VCaP (cell line): ENCODE measurements around the gene PALM.

ENCODE experiments used
- H3K27ac ChIP-seq: fragments of 450-650 bp; 2 replicates; pipeline ENCODE4 v1.5.1; 2017
- CTCF ChIP-seq: fragments of 450-650 bp; conservative IDR thresholded peaks from 2 replicates; pipeline ENCODE4 v1.5.1; 2017; ENCODE audit warnings: mild to moderate bottlenecking, moderate library complexity

PALM gene

GRCh38 chr19:789701-790060 is 80.9 kb downstream of the PALM start:
- no peak overlapping the region for H3K27ac ChIP-seq
- TF ChIP-seq CTCF: no peak

- H3K27ac ChIP-seq: no peak overlapping the region
- TF ChIP-seq CTCF: no peak
These were observed 82.4 kb downstream of the PALM start for GRCh38 chr19:791007-791566.

- TF ChIP-seq CTCF: no peak
These were observed 83.0 kb downstream of the PALM start for GRCh38 chr19:791567-792305.

GRCh38 chr19:792306-792885 is 83.7 kb downstream of the PALM start:
- no peak overlapping the region for H3K27ac ChIP-seq

More at GRCh38 chr19:791567-792305, 83.0 kb downstream of the PALM start:
- no peak overlapping the region for H3K27ac ChIP-seq

GRCh38 chr19:793806-794205 is 85.1 kb downstream of the PALM start:
- H3K27ac ChIP-seq: no peak overlapping the region
- no peak for TF ChIP-seq CTCF

More at GRCh38 chr19:792306-792885, 83.7 kb downstream of the PALM start:
- no peak for TF ChIP-seq CTCF

GRCh38 chr19:795073-795611 is 86.4 kb downstream of the PALM start:
- H3K27ac ChIP-seq: no peak overlapping the region
- no peak for TF ChIP-seq CTCF
